Keratinocyte (primary cell): ENCODE measurements around the gene DLG2.

Source experiments
- EZH2 ChIP-seq: IDR thresholded peaks from one replicate; pipeline ENCODE4 v1.6.1; 2012; ENCODE audit warnings: inconsistent platforms, mild to moderate bottlenecking, low read length, moderate library complexity
- TF ChIP-seq, protein P1 (sequence below), 3 experiments: IDR thresholded peaks in 1 of 3; conservative IDR thresholded peaks in 1 of 3; optimal IDR thresholded peaks in 1 of 3; 2 replicates in 2 of 3; 3 replicates in 1 of 3; pipeline versions ENCODE3 to v1.5.1; 2011; ENCODE audit warnings: low read length in 3 of 3, mild to moderate bottlenecking in 3 of 3, moderate library complexity in 2 of 3, control low read depth in 1 of 3, inconsistent platforms in 1 of 3; ENCODE audit not compliant: insufficient read depth in 2 of 3; ENCODE audit errors: extremely low read depth in 1 of 3

DNA sequence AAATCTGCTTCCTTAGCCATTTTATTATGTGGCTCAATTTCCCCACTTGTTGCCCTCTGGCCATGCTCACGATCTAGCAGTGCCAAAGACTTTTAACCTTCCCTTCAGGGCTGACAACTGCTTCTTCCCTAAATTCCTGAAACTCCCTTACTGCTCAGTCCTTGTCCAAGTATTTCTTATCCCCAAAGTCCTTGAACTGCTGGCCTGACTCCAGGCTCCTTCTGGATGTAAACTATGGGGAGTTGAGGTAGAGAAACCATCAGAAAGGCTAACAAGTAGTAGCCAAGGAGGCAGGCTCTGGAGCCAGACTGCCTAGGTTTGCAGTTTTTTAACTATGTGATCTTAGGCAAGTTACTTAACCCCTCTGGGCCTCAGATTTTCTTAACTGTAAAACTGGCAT, 2082.3 kb downstream of the DLG2 start:
- TF ChIP-seq, protein P1, sequence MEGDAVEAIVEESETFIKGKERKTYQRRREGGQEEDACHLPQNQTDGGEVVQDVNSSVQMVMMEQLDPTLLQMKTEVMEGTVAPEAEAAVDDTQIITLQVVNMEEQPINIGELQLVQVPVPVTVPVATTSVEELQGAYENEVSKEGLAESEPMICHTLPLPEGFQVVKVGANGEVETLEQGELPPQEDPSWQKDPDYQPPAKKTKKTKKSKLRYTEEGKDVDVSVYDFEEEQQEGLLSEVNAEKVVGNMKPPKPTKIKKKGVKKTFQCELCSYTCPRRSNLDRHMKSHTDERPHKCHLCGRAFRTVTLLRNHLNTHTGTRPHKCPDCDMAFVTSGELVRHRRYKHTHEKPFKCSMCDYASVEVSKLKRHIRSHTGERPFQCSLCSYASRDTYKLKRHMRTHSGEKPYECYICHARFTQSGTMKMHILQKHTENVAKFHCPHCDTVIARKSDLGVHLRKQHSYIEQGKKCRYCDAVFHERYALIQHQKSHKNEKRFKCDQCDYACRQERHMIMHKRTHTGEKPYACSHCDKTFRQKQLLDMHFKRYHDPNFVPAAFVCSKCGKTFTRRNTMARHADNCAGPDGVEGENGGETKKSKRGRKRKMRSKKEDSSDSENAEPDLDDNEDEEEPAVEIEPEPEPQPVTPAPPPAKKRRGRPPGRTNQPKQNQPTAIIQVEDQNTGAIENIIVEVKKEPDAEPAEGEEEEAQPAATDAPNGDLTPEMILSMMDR (optimal IDR thresholded peaks at IDR 0.05 in 1 of 3, IDR thresholded peaks at IDR 0.05 in 1 of 3, conservative IDR thresholded peaks at IDR 0.05 in 1 of 3; ENCODE audit: extremely low read depth in 1 of 3, insufficient read depth in 2 of 3, low read length in 3 of 3): no peak
- TF ChIP-seq EZH2: no peak
